Measurements from ENCODE around the gene ATP11A.
"Not testable (repeated sequence)": the region's sequence is repeated elsewhere in the genome, so short reads cannot be mapped to it uniquely, and the experiment has no call there.

Gene ATP11A

DNA sequence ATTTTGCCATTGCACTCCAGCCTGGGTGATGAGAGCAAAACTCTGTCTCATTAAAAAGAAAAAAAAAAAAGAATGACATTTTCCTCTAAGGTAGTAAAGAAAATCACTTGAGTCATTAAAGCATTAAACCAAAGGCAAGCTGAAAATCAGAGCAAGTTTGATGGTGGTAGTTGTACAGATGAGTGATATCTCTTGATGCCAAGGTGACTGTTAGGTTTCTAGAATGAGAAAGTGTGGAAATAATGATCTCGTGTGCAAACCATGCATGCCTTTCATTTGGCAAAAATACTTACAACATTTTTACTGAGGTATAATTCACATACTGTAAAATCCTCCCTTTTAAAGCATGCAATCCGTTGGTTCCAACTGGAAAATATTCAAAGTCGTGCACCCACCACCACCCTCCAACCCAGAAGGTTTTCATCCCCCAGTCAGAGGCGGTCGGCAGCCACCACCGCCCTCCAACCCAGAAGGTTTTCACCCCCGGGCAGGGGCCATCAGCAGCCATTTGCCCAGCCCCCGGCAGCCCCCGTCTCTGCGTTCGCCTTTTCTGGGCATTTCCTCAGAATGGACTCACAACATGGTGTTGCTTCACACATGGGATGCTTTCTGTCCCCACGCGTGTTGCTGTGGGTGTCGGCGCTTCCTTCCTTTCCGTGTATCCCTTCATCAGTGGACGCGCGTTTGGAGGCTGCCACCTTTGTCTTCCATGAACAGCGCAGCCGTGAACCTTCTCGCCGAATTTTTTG lies 90.2 kb downstream of the ATP11A start:
- no peak for DNase-seq

DNA sequence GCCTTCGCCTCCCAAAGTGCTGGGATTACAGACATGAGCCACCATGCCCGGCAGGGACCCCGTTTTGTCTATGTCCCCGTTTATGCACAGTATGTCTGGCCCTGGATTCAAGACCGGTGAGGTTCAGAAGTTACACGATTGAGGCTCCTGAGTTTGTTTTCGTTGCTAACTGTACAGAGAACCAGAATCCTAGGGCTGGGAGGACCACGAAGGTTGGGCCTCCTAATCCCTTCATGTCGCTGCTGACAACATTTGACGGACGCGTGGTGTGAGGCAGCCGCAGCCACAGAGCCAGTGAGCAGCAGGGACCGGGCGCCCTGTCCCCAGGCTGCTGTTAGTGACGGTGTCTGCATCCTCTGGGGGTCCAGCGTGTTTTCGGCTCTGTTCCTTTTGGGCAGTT lies 91.4 kb downstream of the ATP11A start:
- no peak for DNase-seq

DNA sequence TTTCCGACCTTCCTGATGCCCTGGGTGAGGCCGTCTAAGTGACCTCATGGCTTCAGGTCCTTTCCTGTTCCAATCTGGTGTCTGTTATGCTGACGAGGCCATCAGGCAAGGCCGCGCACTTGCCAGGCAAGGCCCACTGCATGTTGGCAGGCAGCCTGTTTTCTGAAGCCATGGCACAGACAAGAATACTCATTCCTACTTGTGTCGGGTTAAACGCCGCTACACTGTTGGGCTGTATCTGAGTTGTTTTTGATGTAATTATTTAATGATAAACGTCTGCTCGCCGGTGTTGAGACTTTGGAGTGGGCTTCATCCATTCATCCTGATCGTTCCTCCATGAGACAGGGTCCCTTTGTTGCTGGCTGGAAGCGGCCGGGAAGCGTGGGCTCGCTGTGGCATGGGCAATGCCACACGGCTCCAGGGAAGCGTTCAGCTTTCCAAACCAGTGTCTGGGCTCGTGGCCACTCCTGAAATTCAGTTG lies 92.1 kb downstream of the ATP11A start:
- DNase-seq, result peak; percentile 84

DNA sequence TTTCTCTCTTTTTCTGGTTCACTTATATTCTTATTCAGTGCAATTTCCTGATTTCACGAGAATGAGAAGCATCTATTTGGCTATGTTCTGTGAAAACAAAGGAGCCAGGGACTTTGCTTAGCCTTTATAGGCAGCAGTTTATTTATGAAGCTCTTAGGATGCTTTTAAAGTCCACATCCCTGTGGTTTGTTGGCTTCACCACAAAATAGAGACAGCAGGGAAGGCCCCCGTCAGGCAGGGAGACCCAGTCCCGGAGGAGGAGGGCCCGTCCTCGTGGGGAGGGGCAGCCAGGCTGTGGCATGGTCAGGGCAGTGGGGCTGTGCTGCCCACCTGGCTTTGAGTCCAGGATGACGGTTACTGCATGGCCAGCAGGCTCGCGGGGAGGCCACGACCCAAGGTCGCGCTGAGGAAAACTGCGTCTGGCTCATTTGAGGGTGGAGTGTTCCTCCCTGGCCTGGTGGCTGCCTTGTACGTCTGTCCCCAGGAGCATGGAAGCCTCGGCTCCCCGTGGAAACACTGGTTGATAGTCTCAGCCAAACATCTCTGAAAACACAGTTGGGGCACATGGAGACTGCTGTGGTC lies 92.7 kb downstream of the ATP11A start:
- peak; percentile 18 for DNase-seq

DNA sequence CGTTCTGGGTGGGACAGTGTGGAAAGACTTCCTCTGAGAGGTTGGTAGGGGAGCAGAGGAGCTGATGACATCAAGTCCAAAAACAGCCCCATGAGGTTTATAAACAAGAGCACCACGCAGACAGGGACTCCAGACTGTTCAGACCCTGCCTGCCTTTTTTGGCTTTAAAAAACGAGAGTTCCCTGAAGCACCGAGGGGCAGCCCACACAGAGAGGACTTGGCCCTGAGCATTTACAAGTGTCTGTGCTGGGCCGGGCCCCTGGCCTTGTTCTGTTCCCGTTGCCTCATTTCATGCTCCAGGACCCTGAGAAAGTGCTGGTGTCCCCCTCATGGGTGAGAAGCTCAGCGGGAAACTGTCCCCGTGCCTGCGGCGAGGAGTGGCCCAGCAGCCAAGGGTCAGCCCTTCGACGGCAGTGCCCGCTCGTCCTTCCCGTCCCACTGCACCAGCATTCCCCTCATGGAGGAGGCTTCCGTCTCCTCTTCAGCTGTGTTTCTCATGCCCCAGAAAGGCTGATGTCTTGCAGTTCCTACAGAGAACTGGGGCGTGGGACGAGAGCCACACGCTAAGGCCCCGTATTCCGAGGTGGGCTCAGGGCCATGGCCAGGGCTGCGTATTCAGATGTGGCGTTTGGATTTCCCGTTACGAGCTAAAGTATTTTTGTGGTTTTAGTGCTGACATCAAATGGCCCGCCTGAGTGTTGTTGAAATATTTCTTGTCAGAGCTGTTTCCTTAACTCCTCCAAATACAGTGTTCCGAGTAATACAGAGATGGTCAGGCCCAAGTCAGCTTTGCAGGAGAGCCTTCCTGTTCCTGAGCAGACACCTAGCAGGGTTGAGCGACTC lies 93.5 kb downstream of the ATP11A start:
- no peak for DNase-seq

DNA sequence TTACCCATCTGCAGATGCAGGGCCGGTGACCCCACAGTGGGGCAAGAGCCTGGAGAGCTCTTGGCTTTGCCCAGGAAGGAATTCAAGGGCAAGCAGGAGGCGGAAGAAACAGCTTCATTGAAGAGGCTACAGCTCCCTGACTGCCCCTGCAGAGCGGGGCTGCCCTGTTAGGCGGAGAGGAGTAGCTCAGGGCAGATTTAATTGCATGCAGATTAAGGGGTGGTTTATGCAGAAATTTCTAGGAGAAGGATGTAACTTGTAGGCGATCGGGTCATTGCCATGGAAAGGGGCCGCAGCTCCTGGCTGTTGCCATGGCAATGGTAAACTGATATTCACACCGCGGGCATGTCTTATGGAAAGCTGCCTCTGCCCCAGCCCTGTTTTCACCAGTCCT lies 94.1 kb downstream of the ATP11A start:
- DNase-seq, result no peak

DNA sequence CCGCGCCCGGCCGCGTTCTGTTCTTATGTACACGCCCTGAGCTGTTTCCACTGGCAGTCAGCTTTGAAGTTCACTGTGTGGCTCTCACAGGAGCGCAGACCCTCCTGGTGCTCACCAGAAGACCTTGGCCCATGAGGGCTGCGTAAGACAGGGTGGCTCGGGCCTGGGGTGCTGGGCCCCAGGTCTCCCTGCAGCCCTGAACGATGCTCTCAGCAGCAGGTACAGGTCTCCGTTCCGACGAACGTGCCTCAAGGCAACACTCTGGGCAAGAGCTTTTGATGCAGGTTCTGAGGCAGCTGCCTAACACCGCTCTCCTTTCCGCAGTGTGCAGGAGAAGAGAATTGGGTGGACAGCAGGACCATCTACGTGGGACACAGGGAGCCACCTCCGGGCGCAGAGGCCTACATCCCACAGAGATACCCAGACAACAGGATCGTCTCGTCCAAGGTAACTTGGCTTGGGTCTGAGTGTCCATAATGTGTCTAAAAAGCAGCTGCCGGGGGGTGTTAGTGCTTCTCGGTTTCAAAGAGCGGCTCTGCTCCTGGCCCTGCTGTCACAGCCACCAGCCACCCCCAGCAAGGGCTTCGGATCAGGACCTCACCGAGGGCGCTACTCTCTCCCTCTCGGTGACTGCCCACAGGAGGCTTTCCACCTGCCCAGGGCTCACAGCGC lies 95.1 kb downstream of the ATP11A start:
- no peak for DNase-seq

DNA sequence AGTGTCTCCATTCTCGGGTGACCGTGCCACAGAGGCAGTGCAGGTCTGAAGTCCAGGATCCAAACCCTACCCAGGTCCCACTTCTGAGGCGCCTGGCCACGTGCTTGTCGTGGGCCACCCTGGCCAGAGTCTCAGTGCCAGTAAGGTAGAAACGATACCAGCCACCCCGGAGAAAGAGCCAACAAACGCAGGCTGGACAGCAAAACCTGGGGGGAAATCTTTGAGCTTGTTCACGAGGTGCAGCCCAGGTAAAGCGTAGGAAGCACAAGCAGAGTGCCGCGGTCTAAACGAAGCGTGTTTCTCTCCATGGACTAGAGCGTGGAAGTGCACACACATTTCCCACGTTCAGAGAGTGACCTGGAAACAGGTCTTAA lies 95.6 kb downstream of the ATP11A start:
- DNase-seq, result no peak

DNA sequence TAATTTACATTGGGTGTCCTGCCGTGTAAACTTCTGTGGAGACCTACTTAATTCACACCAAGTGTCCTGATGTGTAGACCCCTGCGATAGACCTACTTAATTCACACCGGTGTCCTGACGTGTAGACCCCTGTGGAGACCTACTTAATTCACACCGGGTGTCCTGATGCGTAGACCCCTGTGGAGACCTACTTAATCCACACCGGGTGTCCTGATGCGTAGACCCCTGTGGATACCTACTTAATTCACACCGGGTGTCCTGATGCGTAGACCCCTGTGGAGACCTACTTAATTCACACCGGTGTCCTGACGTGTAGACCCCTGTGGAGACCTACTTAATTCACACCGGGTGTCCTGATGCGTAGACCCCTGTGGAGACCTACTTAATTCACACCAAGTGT lies 97.0 kb downstream of the ATP11A start:
- DNase-seq, result not testable (repeated sequence)

DNA sequence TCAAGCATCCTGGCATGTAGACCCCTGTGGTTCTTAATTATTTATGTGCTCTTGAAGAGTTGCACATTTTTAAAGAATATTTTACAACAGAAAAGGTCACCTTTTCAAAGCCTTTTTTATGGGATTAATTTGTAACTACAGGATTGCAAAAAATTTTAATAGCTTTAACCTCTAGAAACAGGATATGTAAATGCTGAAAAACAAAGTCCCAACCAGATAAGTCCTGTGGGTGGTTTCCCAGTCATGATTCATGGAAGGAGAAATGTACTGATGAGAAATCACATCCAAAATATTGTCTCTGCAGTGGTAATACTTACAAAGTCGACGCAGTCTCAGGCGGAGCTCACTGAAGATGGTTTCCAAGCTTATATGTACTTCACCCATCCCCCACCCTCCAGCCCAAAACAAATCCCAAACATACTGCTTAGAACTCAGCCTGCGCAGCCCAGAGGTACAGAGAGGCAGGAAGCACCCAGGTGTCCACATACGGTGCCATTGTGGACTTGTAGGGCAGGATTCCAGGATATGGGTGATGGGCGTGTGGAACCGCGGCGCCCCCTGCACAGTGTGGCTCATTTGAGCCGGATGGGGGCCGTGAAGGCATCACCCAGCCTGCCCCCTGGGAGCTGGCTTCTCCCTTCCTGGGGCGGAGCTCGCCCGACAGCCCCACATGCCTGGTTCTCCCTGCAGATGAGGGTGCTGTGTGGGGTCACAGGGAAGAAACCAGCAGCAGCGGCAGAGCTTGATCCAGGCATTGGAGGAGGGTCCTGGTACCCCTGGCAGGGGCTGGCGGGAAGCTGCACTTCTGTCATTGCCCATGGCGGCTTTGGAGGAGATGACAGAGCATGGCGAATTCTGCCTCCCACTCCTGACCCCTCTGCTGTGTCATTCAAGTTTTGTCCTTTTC lies 101.2 kb downstream of the ATP11A start:
- DNase-seq, result no peak

DNA sequence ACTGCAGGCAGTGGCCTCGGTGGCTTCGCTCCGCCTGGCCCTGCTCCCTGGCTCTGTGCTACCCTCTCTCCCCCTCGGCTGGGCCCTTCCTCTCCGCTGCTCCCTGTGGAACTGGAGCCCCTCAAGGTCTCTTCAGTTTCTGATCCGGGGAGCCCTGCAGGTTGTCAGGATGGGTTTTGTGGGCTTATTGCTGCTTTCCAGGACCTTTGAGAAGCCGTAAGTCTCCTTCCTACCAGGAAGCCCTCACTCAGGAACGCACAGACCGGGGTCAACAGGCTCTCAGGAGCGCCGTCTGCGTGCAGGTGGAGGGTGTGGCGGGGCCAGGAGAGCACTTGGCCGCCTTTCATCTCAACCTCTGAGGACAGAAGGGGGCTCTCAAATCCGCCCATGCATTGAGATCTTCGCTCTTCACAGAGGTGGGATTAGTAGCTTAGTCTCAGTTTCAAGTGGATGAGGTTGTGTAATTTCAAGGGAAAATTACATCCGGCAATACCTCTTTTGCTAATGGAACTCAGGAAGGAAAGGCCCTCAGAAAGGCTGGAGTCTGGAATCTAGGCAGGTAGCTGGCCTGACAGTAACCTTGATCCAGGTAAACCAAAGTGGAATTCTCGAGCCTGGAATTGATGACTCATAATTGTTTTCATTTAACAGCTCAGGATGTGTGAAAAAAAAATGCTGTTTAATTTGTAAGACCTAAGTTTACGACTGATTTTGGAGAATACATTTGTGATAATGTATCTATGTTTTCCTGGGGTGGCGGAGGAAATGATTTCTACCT lies 102.0 kb downstream of the ATP11A start:
- peak; percentile 31 for DNase-seq

DNA sequence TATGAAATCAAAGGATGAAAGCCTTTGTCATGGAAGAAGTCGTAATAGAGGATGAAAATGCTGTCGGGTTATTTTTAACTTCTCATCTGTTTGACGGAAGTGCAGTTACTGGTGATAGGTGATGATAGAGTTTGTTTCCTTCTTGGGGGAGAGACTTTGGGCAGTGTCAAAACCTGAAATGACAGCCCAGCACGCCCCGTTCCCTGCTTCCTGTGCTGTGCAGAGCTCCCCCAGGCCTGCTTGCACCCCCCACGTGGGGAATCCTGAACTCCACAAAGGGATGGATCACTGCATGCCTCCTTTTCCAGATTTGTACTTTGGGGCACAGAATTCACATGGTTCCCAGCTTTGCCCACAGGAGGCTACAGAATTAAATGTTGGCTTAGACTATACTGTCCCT lies 102.7 kb downstream of the ATP11A start:
- DNase-seq, result no peak

DNA sequence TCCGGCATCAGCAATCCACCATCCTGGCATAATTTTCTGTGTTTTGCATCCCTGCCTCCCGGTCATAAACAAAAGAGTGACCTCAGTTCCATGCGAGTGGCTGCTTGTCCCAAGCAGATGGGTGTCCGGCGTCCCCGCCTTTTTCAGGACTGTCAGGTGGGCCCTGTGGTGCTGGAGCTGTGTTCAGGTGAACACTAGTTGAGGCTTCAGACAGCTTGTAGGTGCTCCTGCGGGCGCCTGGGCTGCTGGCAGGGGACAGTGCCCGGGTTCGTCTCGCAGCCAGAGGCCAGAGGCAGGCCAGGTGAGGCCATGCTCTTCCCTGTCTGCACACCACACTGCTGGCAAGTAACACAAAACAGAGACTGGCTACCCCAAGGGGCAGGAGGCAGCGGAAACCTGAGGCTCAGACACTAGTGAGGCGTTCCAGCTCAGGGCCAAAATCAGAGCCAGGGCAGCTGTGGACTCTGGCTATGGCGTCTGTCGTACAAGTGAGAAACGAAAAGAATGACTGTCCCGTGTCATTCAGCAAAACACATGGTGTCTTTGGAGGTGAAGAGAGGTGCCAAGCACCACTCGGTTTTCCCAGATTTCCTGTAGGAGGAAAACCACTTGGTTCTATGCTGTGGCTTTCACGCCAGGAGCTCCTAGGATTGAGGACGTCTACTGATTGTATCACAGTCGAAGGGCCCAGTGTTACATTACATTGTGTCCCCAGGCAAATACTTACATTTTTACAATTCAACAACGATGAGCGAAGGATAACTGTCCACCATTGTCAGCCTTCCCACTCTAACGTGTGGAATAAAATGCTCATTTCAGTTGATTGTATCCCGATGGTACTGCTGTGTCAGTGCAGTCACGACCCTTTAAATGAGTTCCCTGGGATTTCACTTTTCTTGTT lies 104.0 kb downstream of the ATP11A start:
- DNase-seq, result no peak

DNA sequence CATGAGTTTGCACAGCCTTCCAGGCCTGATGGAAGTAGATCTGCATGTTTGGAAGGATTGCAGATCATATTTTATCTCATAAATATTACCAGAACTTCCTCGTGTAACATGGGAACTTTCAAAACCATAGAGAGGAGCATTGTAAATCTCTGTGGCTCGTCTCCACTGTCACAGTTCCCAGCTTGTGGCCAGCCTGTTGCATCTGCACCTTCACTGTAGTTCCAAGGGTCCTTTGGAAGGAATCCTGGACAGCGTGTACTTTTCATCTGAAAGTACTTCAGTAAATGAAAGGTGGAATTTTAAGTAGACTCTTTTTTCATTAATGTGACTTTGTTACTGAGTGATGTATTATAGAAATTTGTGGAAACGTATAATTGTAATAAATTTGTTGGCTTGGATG lies 105.4 kb downstream of the ATP11A start:
- DNase-seq, result no peak

DNA sequence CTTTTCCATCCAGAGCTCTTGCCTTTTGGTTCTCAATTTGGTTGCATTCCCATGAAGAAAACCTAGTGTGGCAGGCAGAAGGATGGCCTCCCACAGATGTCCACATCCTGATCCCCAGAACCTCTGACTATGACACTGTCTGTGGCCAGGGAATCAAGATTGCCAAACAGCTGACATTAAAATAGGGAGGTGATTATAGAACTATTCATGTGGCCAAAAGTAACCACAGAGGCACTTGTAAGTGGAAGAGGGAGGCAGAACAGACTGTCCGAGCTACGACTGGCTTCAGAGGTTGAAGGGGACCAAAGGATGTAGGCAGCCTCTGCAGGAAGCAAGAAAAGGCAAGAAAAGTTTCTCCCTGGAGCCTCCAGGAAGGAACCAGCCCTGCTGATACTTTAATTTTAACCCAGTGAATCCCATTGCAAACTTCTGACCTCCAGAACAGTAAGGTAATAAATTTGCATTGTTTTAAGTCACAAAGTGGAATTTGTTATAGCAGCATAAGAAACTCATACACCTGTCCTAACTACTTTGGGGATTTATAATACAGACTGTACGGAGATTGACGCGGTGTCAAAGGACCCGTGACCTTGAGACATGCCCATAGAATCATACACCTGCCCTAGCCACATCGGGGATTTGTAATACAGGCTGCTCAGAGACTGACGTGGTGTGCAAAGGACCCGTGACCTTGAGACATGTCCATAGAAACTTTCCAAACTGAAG lies 106.5 kb downstream of the ATP11A start:
- no peak for DNase-seq

DNA sequence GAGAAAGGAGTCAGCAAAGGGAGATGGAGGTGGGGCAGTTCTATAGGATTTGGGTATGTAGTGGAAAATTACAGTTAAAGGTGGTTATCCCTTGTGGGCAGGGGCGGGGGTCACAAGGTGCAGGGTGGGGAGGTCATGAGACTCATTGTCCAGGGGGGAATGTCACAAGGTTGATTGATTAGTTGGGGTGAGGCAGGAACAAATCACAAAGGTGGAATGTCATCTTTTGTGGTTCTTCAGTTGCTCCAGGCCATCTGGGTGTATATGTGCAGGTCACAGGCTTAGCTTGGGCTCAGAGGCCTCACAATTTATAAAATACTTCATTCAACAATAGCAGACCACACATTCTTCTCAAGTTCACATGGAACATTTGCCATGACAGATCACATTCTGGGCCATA lies 109.6 kb downstream of the ATP11A start:
- no peak for DNase-seq

DNA sequence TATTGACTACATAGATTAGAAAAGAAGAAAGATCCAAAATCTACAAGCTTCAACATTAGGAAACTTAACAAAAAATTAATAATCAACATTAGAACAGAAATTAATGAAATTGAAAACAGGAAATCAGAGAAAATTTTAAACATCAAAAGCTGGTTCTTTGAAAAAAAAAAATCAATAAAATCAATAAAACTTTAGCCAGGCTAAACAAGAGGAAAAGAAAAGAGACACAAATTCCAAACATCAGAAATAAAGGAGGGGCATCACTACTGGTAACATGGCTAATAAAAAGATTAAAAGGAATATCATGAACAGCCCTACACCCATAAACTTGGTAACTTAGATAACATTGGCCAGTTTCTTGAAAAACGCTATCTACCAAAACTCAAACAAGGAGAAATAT lies 110.2 kb downstream of the ATP11A start:
- no peak for DNase-seq

DNA sequence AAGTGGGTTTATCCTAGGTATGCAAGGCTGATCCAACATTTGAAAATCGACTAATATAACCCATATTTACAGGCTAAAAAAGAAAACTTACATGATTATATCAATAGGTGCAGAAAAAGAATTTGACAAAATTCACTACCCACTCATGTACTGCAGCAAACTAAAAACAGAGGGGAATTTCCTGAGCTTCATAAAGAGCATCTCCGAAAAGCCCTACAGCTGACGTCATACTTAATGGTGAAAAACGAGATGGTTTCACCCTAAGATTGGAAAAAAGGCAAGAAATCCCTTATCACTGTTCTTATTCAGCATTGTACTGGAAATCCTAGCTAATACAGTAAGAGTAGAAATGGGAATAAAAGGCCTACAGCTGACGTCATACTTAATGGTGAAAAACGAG lies 111.0 kb downstream of the ATP11A start:
- not testable (repeated sequence) for DNase-seq

DNA sequence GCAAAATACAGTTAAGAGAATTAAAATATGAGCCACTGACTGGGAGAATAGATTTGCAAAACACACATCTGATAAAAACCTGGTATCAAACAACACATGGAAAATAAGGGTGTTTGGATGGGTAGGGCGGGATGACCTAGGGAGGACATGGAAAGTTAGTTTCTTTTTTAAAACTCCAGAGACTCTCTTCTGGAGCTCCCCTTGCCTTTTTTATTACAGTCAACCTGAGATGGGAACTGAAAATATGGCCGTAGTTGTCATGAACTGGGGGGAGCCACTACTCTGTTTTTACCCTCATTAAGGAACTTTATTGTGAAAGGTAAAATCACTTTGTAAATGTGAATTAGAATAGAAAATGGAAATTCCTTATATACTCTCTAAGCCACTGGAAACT lies 113.0 kb downstream of the ATP11A start:
- DNase-seq, result no peak

DNA sequence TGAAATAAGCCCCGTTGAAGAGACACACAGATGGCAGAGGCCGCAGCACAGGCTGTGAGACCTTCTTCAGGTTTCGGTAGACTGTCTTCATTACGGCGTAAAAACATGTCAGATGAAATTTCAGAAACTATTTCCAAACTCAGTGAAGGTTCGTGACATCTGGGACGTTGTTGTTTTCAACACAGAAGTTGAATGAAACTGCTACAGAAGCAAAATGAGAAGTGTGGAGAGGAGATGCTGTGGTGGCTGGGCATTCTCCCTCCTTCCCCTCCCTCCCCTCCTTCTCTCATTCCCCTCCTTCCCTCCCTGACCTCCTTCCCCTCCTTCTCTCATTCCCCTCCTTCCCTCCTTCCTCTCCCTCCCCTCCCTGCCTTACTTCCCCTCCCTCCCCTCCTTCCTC lies 113.6 kb downstream of the ATP11A start:
- DNase-seq, result no peak

All from NCI-H1092 (cell line).